Aorta (tissue), 5 donors: Measurements from ENCODE around the gene ANKMY1. TPM values are rescaled to one million over a fixed set of nuclear protein-coding genes. Genes with fewer than 3 reads are reported as not detected.
"Not testable (repeated sequence)": the region's sequence is repeated elsewhere in the genome, so short reads cannot be mapped to it uniquely, and the experiment has no call there.

ENCODE experiments used
- ATAC-seq: fragments of 200-7000 bp; cut with Tn5 transposase; one replicate; pipeline ENCODE4 v1.9.1; 2022; ENCODE audit warnings: moderate library complexity; ENCODE audit not compliant: low FRiP score
- DNase-seq, 2 donors: peaks; one replicate each; pipeline ENCODE4 v3.0.0-alpha.2; 2020
- H3K27ac ChIP-seq, 2 donors: one replicate each; pipeline ENCODE4 v1.5.1; 2013; ENCODE audit warnings: low read length in 2 of 2, mild to moderate bottlenecking in 2 of 2, moderate library complexity in 2 of 2, control low read depth in 1 of 2, inconsistent platforms in 1 of 2, low read depth in 1 of 2
- H3K27me3 ChIP-seq, 2 donors: one replicate each; pipeline ENCODE4 v1.6.1; 2013; ENCODE audit warnings: control low read depth in 1 of 2, low read length in 1 of 2, mild to moderate bottlenecking in 1 of 2, moderate library complexity in 1 of 2; ENCODE audit not compliant: insufficient read depth in 2 of 2, control insufficient read depth in 1 of 2
- H3K36me3 ChIP-seq, 2 donors: one replicate each; pipeline ENCODE4 v1.6.1; 2013; ENCODE audit warnings: control low read depth in 1 of 2, low read length in 1 of 2, mild to moderate bottlenecking in 1 of 2; ENCODE audit not compliant: insufficient read depth in 2 of 2, control insufficient read depth in 1 of 2
- H3K4me1 ChIP-seq, 2 donors: one replicate each; pipeline ENCODE4 v1.6.1; 2013; ENCODE audit warnings: low read length in 2 of 2, control low read depth in 1 of 2, mild to moderate bottlenecking in 1 of 2, moderate library complexity in 1 of 2; ENCODE audit not compliant: insufficient read depth in 2 of 2, control insufficient read depth in 1 of 2
- H3K4me3 ChIP-seq, 2 donors: one replicate each; pipeline ENCODE4 v1.5.1; 2013; ENCODE audit warnings: low read length in 2 of 2, control low read depth in 1 of 2, mild to moderate bottlenecking in 1 of 2
- H3K9me3 ChIP-seq: one replicate; pipeline ENCODE4 v1.6.1; 2013; ENCODE audit warnings: mild to moderate bottlenecking, low read length; ENCODE audit not compliant: control insufficient read depth
- WGBS, 2 donors: extraction: QIAGEN DNeasy Blood & Tissue Kit; methylation state at CpG; one replicate each; pipeline ENCODE4 v1.1.7; 2013; 5-methylcytosine and 5-hydroxymethylcytosine counted together
- intact Hi-C, 2 donors: fragments of 100-400 bp; cut with DNase I; formaldehyde crosslinking; loops; one replicate each; pipeline versions ENCODE4 v1.14.2 to v1.15.0; 2022
- polyA plus RNA-seq, 2 donors: library from polyadenylated mRNA; stranded (reverse); fragments of 200-250 nt; gene quantifications; one replicate each; pipeline ENCODE4 v1.2.3, GENCODE V29; 2013
- total RNA-seq, 2 donors: library from RNA; stranded (reverse); fragmentation: NEBNext Ultra II Directional; extraction: Animal tissue kit (Norgen Biotek cat#: 25700); gene quantifications; one replicate each; pipeline ENCODE4 v1.2.1, GENCODE V29; 2021
- donor health status: healthy with polysubstance abuse.
- donor health status: Bipolar disorder and iron deficiency.
- donor health status: DM: no; HTN: no; CAD: no.
- donor health status: DM: no; HTN: no; CAD: no.
- donor health status: DM: yes; HTN: yes; CAD: no.

Gene ANKMY1
- total and polyA plus RNA-seq, 4 donors = 6.2 to 22.0 (median 8.5) TPM

GRCh38 chr2:240502430-240503121, 55.2 kb downstream of the ANKMY1 start:
- WGBS, 2 donors = 87 to 90% methylated on average over 14 of the region's 14 CpGs
- DNase-seq (peak in 1 of 2 donors; percentile 43), ATAC-seq (no peak)
- no peaks in the 10 kb centered on the region for H3K9me3 ChIP-seq
- H3K27me3 ChIP-seq = no peaks in the 10 kb centered on the region
- no peaks in the 10 kb centered on the region for H3K4me1 ChIP-seq
- no peak overlapping the region for H3K4me3 ChIP-seq
- intact Hi-C loops = no loop called here
- H3K36me3 ChIP-seq = no peaks in the 10 kb centered on the region
- no peak overlapping the region for H3K27ac ChIP-seq

- WGBS, 2 donors = 85 to 87% methylated on average over 3 to 5 of the region's 5 CpGs
- Histone ChIP-seq H3K27ac (no peak overlapping the region), H3K27me3 (no peaks in the 10 kb centered on the region), H3K4me1 (no peaks in the 10 kb centered on the region), H3K4me3 (no peak overlapping the region), H3K9me3 (no peaks in the 10 kb centered on the region), H3K36me3 (no peaks in the 10 kb centered on the region)
- peak in 1 of 2 donors; percentile 44 for DNase-seq
- intact Hi-C loops = no loop called here
- ATAC-seq = no peak
Measured at GRCh38 chr2:240502059-240502429, 55.7 kb downstream of the ANKMY1 start.

GRCh38 chr2:240501531-240501991, 56.2 kb downstream of the ANKMY1 start:
- ATAC-seq (no peak), DNase-seq (peak in 1 of 2 donors; percentile 51)
- Histone ChIP-seq H3K36me3 (no peaks in the 10 kb centered on the region), H3K4me3 (no peak overlapping the region), H3K27ac (no peak overlapping the region), H3K9me3 (no peaks in the 10 kb centered on the region), H3K27me3 (no peaks in the 10 kb centered on the region), H3K4me1 (no peaks in the 10 kb centered on the region)
- intact Hi-C loops = no loop called here
- WGBS, 2 donors = 90 to 94% methylated on average over 13 of the region's 13 CpGs

- no peaks in the 10 kb centered on the region for H3K36me3 ChIP-seq
- H3K4me1 ChIP-seq = no peaks in the 10 kb centered on the region
- H3K27me3 ChIP-seq = no peaks in the 10 kb centered on the region
- no peak for ATAC-seq
- DNase-seq = peak in 1 of 2 donors; percentile 74
- 94 to 95% methylated on average over 24 of the region's 24 CpGs for WGBS, 2 donors
- no peak overlapping the region for H3K27ac ChIP-seq
- intact Hi-C loops = no loop called here
- H3K9me3 ChIP-seq = no peaks in the 10 kb centered on the region
- H3K4me3 ChIP-seq = no peak overlapping the region
Measured at GRCh38 chr2:240500561-240501423, 57.0 kb downstream of the ANKMY1 start.

GRCh38 chr2:240499309-240500301, 58.2 kb downstream of the ANKMY1 start:
- DNase-seq (peak in 1 of 2 donors; percentile 67), ATAC-seq (no peak)
- no peaks in the 10 kb centered on the region for H3K36me3 ChIP-seq
- no peaks in the 10 kb centered on the region for H3K27me3 ChIP-seq
- H3K27ac ChIP-seq = no peak overlapping the region
- WGBS, 2 donors = 91 to 93% methylated on average over 32 of the region's 32 CpGs
- intact Hi-C loops = no loop called here
- H3K4me1 ChIP-seq = no peaks in the 10 kb centered on the region
- no peak overlapping the region for H3K4me3 ChIP-seq
- no peaks in the 10 kb centered on the region for H3K9me3 ChIP-seq

GRCh38 chr2:240498958-240499260, 58.9 kb downstream of the ANKMY1 start:
- intact Hi-C loops = no loop called here
- ATAC-seq = no peak
- peak in 1 of 2 donors; percentile 28 for DNase-seq
- H3K4me3 ChIP-seq = no peak overlapping the region
- H3K9me3 ChIP-seq = no peaks in the 10 kb centered on the region
- H3K27me3 ChIP-seq = no peaks in the 10 kb centered on the region
- no peak overlapping the region for H3K27ac ChIP-seq
- H3K36me3 ChIP-seq = no peaks in the 10 kb centered on the region
- H3K4me1 ChIP-seq = no peaks in the 10 kb centered on the region
- WGBS, 2 donors = 91 to 95% methylated on average over 9 of the region's 9 CpGs

- Histone ChIP-seq H3K4me1 (no peaks in the 10 kb centered on the region), H3K9me3 (no peaks in the 10 kb centered on the region), H3K27ac (no peak overlapping the region), H3K36me3 (no peaks in the 10 kb centered on the region), H3K27me3 (no peaks in the 10 kb centered on the region), H3K4me3 (no peak overlapping the region)
- intact Hi-C loops = no loop called here
- no peak for ATAC-seq
- DNase-seq = peak in 1 of 2 donors; percentile 50
- 89% methylated on average over 13 of the region's 13 CpGs for WGBS, 2 donors
Measured at GRCh38 chr2:240498171-240498957, 59.4 kb downstream of the ANKMY1 start.

- H3K4me1 ChIP-seq, ATAC-seq, H3K27me3 ChIP-seq, H3K9me3 ChIP-seq, H3K27ac ChIP-seq, H3K4me3 ChIP-seq, H3K36me3 ChIP-seq, intact Hi-C loops: not testable (repeated sequence)
- 97 to 98% methylated on average over 7 of the region's 7 CpGs for WGBS, 2 donors
- peak in 1 of 2 donors; percentile 27 for DNase-seq
Measured at GRCh38 chr2:240497082-240497481, 60.7 kb downstream of the ANKMY1 start.
